Measurements from ENCODE around the gene DGKB. TPM values are rescaled to one million over a fixed set of nuclear protein-coding genes. Genes with fewer than 3 reads are reported as not detected.

DGKB gene
- polyA plus RNA-seq, 1 of the 3 experiments (the other 2 are of a cell fraction), result 2.1 TPM

DNA sequence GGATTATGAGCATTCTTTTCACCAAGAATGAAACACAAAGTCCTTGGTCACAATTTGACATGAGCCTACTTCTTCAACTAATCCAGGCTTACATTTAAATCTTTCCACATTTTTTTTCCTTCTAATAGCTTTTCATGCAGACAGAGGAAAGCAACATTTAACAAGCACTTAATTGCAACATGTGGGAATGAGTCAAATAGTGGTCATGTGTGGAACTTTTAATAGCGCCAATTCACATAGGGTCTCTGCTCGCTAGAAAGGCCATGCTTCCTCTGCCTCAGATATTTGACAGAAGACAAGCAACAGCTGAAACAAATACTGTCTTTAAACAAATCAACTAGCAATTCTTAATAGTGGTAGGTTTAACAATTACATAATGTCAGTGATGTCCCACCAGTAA, 627.2 kb downstream of the DGKB start:
- Histone ChIP-seq H2AFZ (ENCODE audit: low read depth) (no peak overlapping the region), H4K20me1 (ENCODE audit: insufficient read depth) (no peaks in the 10 kb centered on the region), H3K36me3 (replicated peaks in 1 of 2; ENCODE audit: control insufficient read depth in 1 of 2, insufficient read depth in 2 of 2, low read length in 1 of 2) (no peaks in the 10 kb centered on the region), H3K4me2 (no peak overlapping the region), H3K79me2 (ENCODE audit: insufficient read depth) (no peaks in the 10 kb centered on the region), H3K27ac (ENCODE audit: low read depth in 2 of 2, low read length in 1 of 2) (no peak overlapping the region), H3K4me1 (ENCODE audit: control insufficient read depth in 1 of 2, insufficient read depth in 2 of 2, low read depth in 1 of 2, low read length in 1 of 2) (no peaks in the 10 kb centered on the region), H3K27me3 (ENCODE audit: insufficient read depth) (no peaks in the 10 kb centered on the region), H3K9me2 (no peaks in the 10 kb centered on the region; the same call in 1 of the 2 replicates), H3K9ac (no peak overlapping the region), H3F3A (replicated peaks; ENCODE audit: insufficient read depth) (no peaks in the 10 kb centered on the region), H3K9me3 (no peaks in the 10 kb centered on the region), H3K4me3 (ENCODE audit: low read depth in 2 of 2, low read length in 1 of 2) (no peak overlapping the region)
- no peak for DNase-seq
- ChIA-PET CTCF (interaction anchor here (0.6 to 0.7 kb wide), 2 partner anchors 16 to 68 kb away, joined by 3 to 4 read pairs; no protein-coding TSS in a partner anchor), POLR2A (no interaction called here)
- 94% methylated on average over 2 of the region's 2 CpGs for WGBS (ENCODE audit: low lambda C conversion rate)
- TF ChIP-seq GABPA (IDR thresholded peaks at IDR 0.05; ENCODE audit: low read depth), result no peak
- no peak for TF ChIP-seq RCOR1 (IDR thresholded peaks at IDR 0.05; ENCODE audit: low read length)
- TF ChIP-seq EP300 (IDR thresholded peaks at IDR 0.05; ENCODE audit: borderline replicate concordance in 1 of 2, low read depth in 1 of 2, low read length in 1 of 2), result no peak
- no peak for TF ChIP-seq FOXJ3 (CRISPR knock-in tag; IDR thresholded peaks at IDR 0.05)
- TF ChIP-seq, protein P1, sequence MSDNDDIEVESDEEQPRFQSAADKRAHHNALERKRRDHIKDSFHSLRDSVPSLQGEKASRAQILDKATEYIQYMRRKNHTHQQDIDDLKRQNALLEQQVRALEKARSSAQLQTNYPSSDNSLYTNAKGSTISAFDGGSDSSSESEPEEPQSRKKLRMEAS (IDR thresholded peaks at IDR 0.05; ENCODE audit: low read depth), result no peak
- no peak for TF ChIP-seq POLR2AphosphoS5 (IDR thresholded peaks at IDR 0.05; ENCODE audit: low read depth, low read length)
- TF ChIP-seq MXI1 (IDR thresholded peaks at IDR 0.05; ENCODE audit: low read depth, low read length), result no peak
- no peak for TF ChIP-seq ELF1 (IDR thresholded peaks at IDR 0.05)
- TF ChIP-seq, protein P2, sequence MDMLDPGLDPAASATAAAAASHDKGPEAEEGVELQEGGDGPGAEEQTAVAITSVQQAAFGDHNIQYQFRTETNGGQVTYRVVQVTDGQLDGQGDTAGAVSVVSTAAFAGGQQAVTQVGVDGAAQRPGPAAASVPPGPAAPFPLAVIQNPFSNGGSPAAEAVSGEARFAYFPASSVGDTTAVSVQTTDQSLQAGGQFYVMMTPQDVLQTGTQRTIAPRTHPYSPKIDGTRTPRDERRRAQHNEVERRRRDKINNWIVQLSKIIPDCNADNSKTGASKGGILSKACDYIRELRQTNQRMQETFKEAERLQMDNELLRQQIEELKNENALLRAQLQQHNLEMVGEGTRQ (IDR thresholded peaks at IDR 0.05; ENCODE audit: borderline replicate concordance, low read depth, low read length), result no peak
- TF ChIP-seq, protein P3, sequence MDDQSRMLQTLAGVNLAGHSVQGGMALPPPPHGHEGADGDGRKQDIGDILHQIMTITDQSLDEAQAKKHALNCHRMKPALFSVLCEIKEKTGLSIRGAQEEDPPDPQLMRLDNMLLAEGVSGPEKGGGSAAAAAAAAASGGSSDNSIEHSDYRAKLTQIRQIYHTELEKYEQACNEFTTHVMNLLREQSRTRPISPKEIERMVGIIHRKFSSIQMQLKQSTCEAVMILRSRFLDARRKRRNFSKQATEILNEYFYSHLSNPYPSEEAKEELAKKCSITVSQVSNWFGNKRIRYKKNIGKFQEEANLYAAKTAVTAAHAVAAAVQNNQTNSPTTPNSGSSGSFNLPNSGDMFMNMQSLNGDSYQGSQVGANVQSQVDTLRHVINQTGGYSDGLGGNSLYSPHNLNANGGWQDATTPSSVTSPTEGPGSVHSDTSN (IDR thresholded peaks at IDR 0.05), result no peak
- no peak for TF ChIP-seq RFX5 (IDR thresholded peaks at IDR 0.05; ENCODE audit: low read length)
- no peak for TF ChIP-seq NRF1 (IDR thresholded peaks at IDR 0.05; ENCODE audit: low read depth, low read length)
- TF ChIP-seq SIN3A (IDR thresholded peaks at IDR 0.05; ENCODE audit: borderline replicate concordance, low read depth, low read length), result no peak
- TF ChIP-seq TAF1 (IDR thresholded peaks at IDR 0.05; ENCODE audit: borderline replicate concordance, low read depth, low read length), result no peak
- no peak for TF ChIP-seq TEAD4 (IDR thresholded peaks at IDR 0.05; ENCODE audit: borderline replicate concordance, insufficient read depth)
- TF ChIP-seq EZH2phosphoT487 (IDR thresholded peaks at IDR 0.05; ENCODE audit: borderline replicate concordance, low read depth), result no peak
- TF ChIP-seq CHD2 (IDR thresholded peaks at IDR 0.05; ENCODE audit: low read length, partially characterized antibody), result no peak
- TF ChIP-seq, protein P4, sequence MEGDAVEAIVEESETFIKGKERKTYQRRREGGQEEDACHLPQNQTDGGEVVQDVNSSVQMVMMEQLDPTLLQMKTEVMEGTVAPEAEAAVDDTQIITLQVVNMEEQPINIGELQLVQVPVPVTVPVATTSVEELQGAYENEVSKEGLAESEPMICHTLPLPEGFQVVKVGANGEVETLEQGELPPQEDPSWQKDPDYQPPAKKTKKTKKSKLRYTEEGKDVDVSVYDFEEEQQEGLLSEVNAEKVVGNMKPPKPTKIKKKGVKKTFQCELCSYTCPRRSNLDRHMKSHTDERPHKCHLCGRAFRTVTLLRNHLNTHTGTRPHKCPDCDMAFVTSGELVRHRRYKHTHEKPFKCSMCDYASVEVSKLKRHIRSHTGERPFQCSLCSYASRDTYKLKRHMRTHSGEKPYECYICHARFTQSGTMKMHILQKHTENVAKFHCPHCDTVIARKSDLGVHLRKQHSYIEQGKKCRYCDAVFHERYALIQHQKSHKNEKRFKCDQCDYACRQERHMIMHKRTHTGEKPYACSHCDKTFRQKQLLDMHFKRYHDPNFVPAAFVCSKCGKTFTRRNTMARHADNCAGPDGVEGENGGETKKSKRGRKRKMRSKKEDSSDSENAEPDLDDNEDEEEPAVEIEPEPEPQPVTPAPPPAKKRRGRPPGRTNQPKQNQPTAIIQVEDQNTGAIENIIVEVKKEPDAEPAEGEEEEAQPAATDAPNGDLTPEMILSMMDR (IDR thresholded peaks at IDR 0.05), result no peak
- no peak for TF ChIP-seq SMC3 (IDR thresholded peaks at IDR 0.05; ENCODE audit: low read depth, low read length)
- TF ChIP-seq, protein P5, sequence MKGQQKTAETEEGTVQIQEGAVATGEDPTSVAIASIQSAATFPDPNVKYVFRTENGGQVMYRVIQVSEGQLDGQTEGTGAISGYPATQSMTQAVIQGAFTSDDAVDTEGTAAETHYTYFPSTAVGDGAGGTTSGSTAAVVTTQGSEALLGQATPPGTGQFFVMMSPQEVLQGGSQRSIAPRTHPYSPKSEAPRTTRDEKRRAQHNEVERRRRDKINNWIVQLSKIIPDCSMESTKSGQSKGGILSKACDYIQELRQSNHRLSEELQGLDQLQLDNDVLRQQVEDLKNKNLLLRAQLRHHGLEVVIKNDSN (IDR thresholded peaks at IDR 0.05; ENCODE audit: borderline replicate concordance, low read depth), result no peak

Measured in SK-N-SH (cell line).